Measurements from ENCODE around the gene FREM3.

DNA sequence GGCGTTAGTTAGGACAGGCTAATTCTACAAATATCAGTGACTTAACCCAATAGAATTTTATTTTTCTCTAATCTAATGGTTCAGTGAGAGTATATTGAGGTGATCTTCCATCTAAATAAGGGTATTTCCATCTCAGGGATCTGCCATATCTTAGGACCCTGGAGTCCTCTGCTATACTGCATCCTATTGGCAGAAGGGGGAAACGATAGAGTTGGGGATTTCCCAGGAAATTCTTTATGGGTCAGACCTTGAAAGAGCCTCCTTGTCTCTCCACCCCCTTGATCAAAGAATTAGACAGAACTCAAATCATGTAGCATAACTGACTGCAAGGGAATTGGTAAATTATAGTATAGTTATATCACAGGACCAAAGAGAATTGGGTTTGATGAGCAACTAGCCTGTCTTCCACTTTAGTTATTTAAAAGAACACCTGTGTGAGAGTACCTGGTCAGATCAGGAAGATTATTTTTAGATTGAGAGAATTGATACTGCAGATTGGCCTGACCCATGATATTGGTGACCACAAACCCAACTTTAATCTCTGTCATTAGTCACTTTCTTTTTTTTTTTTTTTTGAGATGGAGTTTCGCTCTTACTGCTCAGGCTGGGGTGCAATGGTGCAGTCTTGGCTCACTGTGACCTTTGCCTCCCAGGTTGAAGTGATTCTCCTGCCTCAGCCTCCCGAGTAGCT lies 161.4 kb downstream of the FREM3 start:
- TF ChIP-seq SUZ12 (IDR thresholded peaks at IDR 0.05; ENCODE audit: extremely low read depth, insufficient read depth, insufficient read length) (no peak), ZNF274 (IDR thresholded peaks at IDR 0.05; ENCODE audit: low read depth, low read length) (no peak)
